ENCODE data around the gene ZNF655.
"Not testable (repeated sequence)": the region's sequence is repeated elsewhere in the genome, so short reads cannot be mapped to it uniquely, and the experiment has no call there.

ZNF655 gene

DNA sequence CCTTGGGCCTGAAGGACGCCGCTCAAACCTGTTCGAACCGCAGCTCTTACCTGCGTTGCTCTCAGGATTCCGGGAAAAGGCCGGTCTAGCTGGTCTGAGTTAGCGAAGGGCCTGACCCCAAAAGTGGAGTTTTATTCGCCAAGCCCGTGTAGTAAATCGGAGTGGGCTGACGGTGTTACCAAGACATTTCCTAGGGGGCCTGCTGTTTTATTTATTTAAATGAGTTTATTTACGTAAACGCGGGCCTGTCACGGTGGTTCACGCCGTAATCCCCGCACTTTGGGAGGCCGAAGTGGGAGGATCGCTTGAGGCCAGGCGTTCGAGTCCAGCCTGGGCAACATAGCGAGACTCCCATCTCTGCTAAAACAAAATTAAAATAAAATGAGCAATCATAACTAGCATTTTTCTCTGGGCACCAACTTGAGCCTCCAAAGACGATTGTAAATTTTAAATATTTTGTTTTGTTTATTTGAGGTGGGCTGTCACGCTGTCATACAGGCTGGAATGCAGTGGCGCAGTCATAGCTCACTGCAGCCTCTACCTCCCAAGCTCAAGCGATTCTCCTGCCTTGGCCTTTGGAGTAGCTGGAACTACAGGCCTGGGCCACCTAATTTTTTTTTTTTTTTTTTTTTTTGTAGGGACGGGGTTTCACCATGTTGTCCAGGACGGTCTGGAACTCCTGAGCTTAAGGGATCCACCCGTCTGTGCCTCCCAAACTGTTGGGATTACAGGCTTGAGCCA is 903 bp downstream of the ZNF655 start:
- in situ Hi-C loops (cut with MboI; ENCODE audit: low sequenced_read_pairs): no loop called here

DNA sequence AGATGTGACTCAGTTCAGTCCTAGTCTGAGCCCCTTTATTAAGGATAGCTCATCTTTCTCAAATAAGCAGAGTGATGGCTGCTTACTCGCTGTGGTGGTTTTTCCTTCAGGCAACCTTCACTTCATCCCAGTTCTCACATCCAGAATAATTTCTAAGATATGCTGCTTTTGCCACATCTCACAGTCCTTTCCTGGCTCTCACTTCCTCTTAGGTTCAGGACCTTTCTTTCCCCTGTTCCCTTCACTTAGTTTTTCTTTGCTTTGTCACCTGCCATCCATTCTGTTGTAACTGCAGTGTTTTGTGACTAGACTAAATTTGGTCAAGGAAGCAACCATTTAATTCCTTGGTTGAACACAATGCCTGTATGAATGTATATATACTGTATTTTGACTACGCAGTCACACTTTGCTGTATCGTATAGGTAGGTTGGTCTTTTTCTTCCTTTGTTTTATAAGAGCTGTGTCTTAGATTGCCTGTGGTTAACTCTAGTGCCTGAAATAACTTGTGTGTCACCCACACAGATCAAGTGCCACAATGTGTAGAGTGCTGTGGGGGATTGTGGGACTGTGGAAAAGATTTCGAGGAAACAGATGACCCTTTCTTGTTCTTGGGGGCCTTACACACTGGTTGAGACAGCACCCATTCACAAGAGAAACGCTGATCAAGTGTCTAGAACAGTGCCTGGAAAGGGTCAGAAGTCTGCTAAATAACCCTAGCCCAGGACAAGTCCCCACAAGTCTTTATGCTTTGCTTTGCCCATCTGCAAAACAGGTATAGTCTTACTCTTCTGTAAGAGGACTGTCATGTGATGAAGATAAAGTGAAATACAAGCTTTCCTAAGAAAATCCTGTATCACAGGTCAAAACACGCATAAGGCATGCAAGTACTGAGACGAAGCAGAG is 2.6 kb downstream of the ZNF655 start:
- in situ Hi-C loops (cut with MboI; ENCODE audit: low sequenced_read_pairs): no loop called here

DNA sequence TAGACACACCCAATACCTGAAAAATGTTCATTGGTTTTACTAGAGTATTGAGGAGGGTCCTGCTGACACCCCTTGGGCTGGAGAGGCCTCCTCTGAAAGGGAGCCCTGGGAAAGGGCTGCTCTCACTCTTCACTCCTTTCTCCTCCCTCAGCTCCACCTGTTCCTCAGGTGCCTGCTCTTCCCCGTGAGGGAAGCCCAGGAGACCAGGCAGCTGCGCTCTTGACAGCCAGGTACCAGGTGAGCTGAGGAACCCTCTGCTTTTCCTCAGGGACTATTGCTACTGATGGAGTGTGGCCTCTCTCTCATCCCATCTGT is 3.3 kb downstream of the ZNF655 start:
- in situ Hi-C loops (cut with MboI; ENCODE audit: low sequenced_read_pairs): no loop called here

- in situ Hi-C loops (cut with MboI; ENCODE audit: low sequenced_read_pairs): no loop called here
Observed at GRCh38 chr7:99562114-99562784, 3.8 kb downstream of the ZNF655 start.

- in situ Hi-C loops (cut with MboI; ENCODE audit: low sequenced_read_pairs): no loop called here
Observed at GRCh38 chr7:99562832-99563231, 4.4 kb downstream of the ZNF655 start.

GRCh38 chr7:99563650-99564049 is 5.2 kb downstream of the ZNF655 start:
- in situ Hi-C loops (cut with MboI; ENCODE audit: low sequenced_read_pairs): no loop called here

DNA sequence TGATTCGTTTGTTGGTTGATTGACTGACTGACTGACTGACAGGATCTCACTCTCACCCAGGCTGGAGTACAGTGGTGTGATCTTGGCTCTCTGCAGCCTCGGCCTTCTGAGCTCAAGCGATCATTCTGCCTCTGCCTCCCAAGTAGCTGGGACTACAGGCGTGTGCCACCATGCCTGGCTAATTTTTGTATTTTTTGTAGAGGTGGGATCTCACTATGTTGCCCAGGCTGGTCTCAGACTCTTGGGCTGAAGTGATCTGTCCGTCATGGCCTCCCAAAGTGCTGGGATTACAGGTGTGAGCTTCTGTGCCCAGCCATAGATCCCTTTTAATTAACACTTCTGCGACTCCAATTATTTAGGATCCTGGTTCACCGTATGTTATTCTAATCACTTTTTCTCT is 10.3 kb downstream of the ZNF655 start:
- in situ Hi-C loops (cut with MboI; ENCODE audit: low sequenced_read_pairs): not testable (repeated sequence)

GRCh38 chr7:99571768-99572167 is 13.3 kb downstream of the ZNF655 start:
- in situ Hi-C loops (cut with MboI; ENCODE audit: low sequenced_read_pairs): no loop called here

DNA sequence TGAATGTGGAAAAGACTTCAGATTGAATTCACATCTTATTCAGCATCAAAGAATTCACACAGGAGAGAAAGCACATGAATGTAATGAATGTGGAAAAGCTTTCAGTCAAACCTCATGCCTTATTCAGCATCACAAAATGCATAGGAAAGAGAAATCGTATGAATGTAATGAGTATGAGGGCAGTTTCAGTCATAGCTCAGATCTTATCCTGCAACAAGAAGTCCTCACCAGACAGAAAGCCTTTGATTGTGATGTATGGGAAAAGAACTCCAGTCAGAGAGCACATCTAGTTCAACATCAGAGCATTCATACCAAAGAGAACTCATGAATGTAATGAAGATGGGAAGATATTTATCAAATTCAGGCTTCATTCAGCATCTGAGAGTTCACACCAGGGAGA is 14.8 kb downstream of the ZNF655 start:
- in situ Hi-C loops (cut with MboI; ENCODE audit: low sequenced_read_pairs): no loop called here

- in situ Hi-C loops (cut with MboI; ENCODE audit: low sequenced_read_pairs): no loop called here
Observed at GRCh38 chr7:99576251-99576650, 17.8 kb downstream of the ZNF655 start.

DNA sequence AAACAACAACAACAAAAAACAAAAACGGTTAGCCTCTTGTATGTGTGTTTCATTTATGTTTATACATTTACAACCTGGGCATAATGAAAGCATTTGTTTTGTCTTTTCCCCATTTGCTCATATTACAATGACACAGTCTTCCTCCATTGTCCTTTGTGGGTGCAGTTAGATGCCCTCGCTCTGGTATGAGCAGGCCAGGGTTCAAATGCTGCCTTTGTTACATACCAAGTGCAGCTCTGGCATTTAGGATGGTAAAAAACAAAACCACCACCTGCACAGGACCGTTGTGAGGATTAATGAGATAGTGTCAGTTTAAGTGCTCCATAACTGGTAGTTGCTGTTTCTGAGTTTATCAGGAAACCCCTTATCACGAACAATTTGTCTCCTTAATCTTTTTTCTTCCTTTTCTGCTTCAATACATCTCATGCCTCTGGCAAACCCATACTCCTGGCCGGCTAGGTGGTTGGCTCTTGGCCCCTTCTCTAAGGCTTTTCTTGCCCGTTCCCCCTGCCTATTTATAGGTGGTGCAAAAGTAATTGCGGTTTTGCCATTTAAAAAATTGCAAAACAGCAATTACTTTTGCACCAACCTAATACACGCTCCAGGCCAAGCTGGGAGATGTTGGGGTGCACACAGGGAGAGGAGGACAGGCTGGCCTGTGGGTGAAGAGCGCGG is 21.0 kb downstream of the ZNF655 start:
- in situ Hi-C loops (cut with MboI; ENCODE audit: low sequenced_read_pairs): no loop called here

- in situ Hi-C loops (cut with MboI; ENCODE audit: low sequenced_read_pairs): no loop called here
Observed at GRCh38 chr7:99579956-99580777, 21.7 kb downstream of the ZNF655 start.

DNA sequence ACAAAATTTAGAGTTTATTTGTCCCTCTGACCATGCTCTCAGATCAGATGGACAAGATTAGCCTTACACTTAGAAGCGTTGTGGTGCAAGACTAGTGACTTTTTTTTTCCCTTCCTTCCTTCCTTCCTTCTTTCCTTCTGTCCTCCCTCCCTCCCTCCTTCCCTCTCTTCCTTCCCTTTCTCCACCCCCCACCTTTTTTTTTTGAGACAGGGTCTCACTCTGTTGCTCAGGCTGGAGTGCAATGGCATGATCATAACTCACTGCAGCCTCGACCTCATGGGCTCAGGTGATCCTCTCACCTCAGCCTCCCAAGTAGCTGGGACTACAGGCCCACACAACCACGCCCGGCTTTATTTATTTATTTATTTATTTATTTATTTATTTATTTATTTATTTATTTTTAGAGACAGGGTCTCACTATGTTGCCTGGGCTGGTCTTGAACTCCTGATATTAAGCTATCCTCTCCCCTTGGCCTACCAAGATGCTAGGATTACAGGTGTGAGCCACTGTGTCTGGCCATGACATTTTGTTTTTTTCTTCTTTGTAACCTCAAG is 22.4 kb downstream of the ZNF655 start:
- in situ Hi-C loops (cut with MboI; ENCODE audit: low sequenced_read_pairs): not testable (repeated sequence)

DNA sequence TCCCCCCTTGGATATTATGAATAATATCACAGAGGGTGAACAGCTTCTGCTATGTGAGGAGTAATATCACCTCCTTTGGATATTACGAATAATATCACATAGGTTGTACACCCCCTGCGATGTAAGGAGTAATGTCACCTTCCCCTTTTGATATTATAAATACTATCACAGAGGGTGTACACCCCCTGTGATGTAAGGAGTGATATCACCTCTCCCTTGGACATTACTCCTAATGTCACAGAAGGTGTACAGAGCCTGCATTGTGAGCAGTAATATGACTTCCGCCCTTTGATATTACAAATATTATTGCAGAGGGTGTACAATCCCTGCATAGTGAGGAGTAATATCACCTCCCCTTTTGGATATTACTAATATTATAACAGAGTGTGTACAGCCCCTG is 30.4 kb downstream of the ZNF655 start:
- in situ Hi-C loops (cut with MboI; ENCODE audit: low sequenced_read_pairs): no loop called here

DNA sequence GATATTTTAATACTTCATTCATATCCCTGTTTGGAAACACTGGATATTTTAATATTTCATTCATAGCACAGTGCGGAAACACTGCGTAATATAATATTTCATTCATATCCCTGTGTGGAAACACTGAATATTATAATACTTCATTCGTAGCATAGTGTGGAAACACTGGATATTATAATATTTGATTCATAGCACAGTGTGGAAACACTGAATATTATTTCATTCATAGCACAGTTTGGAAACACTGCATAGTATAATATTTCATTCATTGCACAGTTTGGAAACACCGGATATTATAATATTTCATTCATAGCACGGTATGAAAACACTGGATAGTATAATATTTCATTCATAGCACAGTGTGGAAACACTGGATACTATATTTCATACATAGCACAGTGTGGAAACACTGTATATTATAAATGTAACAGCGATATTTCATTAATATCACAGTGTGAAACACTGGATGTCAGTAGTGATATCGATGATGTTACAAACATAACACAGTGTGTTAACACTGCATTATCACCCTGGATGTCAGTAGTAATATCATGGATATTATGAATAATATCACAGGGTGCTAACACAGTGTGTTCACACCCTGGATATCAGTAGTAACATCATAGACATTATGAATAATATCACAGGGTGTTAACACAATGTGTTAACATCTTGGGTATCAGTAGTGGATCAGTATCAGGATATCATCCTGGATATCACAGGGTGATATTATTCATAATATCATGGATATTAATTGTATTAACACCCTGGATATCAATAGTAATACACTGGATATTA is 36.7 kb downstream of the ZNF655 start:
- in situ Hi-C loops (cut with MboI; ENCODE audit: low sequenced_read_pairs): no loop called here

DNA sequence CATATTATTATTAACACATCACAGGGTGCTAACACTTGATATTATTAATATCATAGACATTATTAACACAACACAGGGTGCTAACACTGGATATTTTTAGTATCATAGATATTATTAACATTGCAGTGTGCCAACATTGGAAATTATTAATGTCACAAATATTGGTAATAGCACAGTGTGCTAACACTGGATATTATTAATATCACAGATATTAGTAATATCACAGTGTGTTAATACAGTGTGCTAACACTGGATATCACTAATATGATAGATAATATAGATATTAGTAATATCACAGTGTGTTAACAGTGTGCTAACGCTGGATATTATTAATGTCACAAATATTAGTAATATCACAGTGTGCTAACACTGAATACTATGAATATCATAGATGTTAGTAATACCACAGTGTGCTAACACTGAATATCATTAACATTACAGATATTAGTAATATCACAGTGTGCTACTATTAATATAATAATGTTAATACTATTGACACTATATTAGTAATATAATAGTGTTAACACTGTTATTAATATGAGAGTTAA is 38.0 kb downstream of the ZNF655 start:
- in situ Hi-C loops (cut with MboI; ENCODE audit: low sequenced_read_pairs): no loop called here

GRCh38 chr7:99597762-99598501 is 39.5 kb downstream of the ZNF655 start, which contains the start of gene TMEM225B:
TMEM225B (plus strand) TSS chr7:99598267; CDS start chr7:99604389, 6,122 bp downstream.
- in situ Hi-C loops (cut with MboI; ENCODE audit: low sequenced_read_pairs): no loop called here

GRCh38 chr7:99599836-99600235 is 41.4 kb downstream of the ZNF655 start:
- in situ Hi-C loops (cut with MboI; ENCODE audit: low sequenced_read_pairs): no loop called here
